Fibroblast of mammary gland (primary cell): ENCODE results near the gene SSR3.

ENCODE experiments used
- DNase-seq: peaks from one replicate; pipeline ENCODE4 v3.0.0-alpha.2; 2010; ENCODE audit warnings: low read depth
- H3K4me3 ChIP-seq: 2 replicates; pipeline ENCODE4 v1.5.1; 2011; ENCODE audit warnings: low read depth, mild to moderate bottlenecking, low read length, moderate library complexity; ENCODE audit not compliant: control insufficient read depth
- CTCF ChIP-seq: conservative IDR thresholded peaks from 2 replicates; pipeline ENCODE4 v1.5.1; 2011; ENCODE audit warnings: low read depth, low read length, inconsistent platforms; ENCODE audit not compliant: control insufficient read depth, insufficient read depth

Gene SSR3

DNA sequence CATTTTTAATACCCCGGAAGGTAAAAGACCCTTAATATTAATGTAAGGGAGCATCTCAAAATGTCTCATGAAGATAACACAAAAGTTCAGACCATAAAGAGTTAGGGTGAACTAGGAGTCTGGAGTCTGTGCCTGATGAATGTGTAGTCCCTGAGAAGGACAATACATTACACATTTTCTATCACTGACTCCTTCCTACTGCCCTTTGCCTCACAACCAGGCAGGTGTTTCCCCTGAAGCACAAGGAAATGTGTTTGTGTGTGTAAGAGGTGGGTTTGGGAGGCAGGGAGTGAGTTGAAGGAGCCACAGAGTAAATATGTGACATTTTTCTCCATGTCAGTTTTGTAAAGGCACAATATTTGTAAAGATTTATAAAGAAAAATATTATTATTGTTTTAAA is 59.1 kb downstream of the SSR3 start:
- H3K4me3 ChIP-seq: no peak overlapping the region
- DNase-seq: no peak
- no peak for TF ChIP-seq CTCF

- no peak for TF ChIP-seq CTCF
- DNase-seq: no peak
Measured at GRCh38 chr3:156493887-156494286, 61.0 kb downstream of the SSR3 start.

DNA sequence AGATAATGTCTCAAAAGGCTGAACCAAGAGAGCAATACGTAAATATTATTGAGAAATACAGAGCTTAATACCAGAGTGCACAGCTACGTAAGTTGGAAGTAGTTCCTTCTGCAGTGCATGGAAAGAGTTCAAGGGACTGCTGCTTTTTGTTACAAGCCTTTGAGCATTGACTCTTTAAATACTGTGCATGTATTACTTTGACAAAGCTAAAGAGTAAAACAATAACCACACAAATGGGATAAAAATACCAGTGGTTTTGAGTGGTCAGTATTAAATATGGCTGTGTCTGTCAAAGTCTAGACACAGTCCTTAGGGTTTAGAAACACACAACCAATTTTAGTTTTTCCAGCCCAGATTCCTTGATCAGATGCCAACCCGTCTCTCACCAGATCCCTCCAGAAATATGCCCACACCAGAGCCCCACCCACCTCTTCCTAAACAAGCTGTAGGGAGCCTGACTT is 62.1 kb downstream of the SSR3 start:
- no peak for TF ChIP-seq CTCF
- DNase-seq: peak; percentile 29
- H3K4me3 ChIP-seq: no peak overlapping the region

More at GRCh38 chr3:156493887-156494286, 61.0 kb downstream of the SSR3 start:
- no peak overlapping the region for H3K4me3 ChIP-seq

DNA sequence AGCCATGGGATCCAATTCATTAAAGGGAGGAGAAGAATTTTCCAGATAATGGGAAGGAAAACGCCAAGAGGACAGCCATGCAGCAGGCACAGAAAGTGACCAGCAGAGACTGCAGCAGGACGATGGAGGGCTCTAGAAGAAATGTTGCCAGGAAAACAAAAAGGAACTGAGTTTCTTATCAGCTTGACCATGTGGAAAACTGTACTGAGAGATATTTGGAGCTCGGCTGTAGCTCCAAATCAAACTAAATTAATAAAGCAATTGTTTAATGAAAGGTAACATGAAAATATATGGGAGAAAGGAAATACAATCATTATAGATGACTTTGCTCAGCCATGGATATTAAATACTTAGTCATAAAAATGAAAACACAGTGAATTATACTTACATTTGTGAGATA is 63.7 kb downstream of the SSR3 start:
- TF ChIP-seq CTCF: no peak
- no peak for DNase-seq
- H3K4me3 ChIP-seq: no peak overlapping the region
